Measurements from ENCODE around the gene OR56B4.

- TF ChIP-seq CTCF (IDR thresholded peaks at IDR 0.05), result no peak
- no peak for TF ChIP-seq POLR2A (IDR thresholded peaks at IDR 0.05)
These were observed 16.8 kb downstream of the OR56B4 start for GRCh38 chr11:6124245-6124644.
